VCaP (cell line): ENCODE measurements around the gene MFSD12.
A peak's percentile ranks its signal among the peaks of the same experiment; 100 is the strongest.
"Not testable (repeated sequence)": the region's sequence is repeated elsewhere in the genome, so short reads cannot be mapped to it uniquely, and the experiment has no call there.

ENCODE experiments used
- H3K27ac ChIP-seq: fragments of 450-650 bp; 2 replicates; pipeline ENCODE4 v1.5.1; 2017
- CTCF ChIP-seq: fragments of 450-650 bp; conservative IDR thresholded peaks from 2 replicates; pipeline ENCODE4 v1.5.1; 2017; ENCODE audit warnings: mild to moderate bottlenecking, moderate library complexity

MFSD12 gene

GRCh38 chr19:3573858-3574637 lies 16.7 kb upstream of the MFSD12 start:
- H3K27ac ChIP-seq, result peak overlapping the region; percentile 66
- no peak for TF ChIP-seq CTCF

GRCh38 chr19:3573162-3573857 lies 15.9 kb upstream of the MFSD12 start:
- H3K27ac ChIP-seq, result peak overlapping the region; percentile 66
- no peak for TF ChIP-seq CTCF

- no peak for TF ChIP-seq CTCF
Observed at GRCh38 chr19:3572855-3573161, 15.4 kb upstream of the MFSD12 start, which contains the start of gene HMG20B. Gene HMG20B, plus strand, starts transcription at chr19:3572944. Its CDS starts 366 bp downstream, at chr19:3573310.

GRCh38 chr19:3572132-3572854 lies 14.9 kb upstream of the MFSD12 start:
- H3K27ac ChIP-seq, result peak overlapping the region; percentile 67
- TF ChIP-seq CTCF, result no peak

More at GRCh38 chr19:3572855-3573161, 15.4 kb upstream of the MFSD12 start, which contains the start of gene HMG20B:
- peak within 1 kb of the TSS; percentile 67 for H3K27ac ChIP-seq

- no peak for TF ChIP-seq CTCF
- H3K27ac ChIP-seq, result no peak overlapping the region
Observed at GRCh38 chr19:3570606-3571011, 13.2 kb upstream of the MFSD12 start.

GRCh38 chr19:3570042-3570441 lies 12.7 kb upstream of the MFSD12 start:
- not testable (repeated sequence) for H3K27ac ChIP-seq

- no peak for TF ChIP-seq CTCF
- H3K27ac ChIP-seq, result no peak overlapping the region
Observed at GRCh38 chr19:3565139-3565538, 7.8 kb upstream of the MFSD12 start.
